ENCODE measurements around the gene MFSD12.

DNA sequence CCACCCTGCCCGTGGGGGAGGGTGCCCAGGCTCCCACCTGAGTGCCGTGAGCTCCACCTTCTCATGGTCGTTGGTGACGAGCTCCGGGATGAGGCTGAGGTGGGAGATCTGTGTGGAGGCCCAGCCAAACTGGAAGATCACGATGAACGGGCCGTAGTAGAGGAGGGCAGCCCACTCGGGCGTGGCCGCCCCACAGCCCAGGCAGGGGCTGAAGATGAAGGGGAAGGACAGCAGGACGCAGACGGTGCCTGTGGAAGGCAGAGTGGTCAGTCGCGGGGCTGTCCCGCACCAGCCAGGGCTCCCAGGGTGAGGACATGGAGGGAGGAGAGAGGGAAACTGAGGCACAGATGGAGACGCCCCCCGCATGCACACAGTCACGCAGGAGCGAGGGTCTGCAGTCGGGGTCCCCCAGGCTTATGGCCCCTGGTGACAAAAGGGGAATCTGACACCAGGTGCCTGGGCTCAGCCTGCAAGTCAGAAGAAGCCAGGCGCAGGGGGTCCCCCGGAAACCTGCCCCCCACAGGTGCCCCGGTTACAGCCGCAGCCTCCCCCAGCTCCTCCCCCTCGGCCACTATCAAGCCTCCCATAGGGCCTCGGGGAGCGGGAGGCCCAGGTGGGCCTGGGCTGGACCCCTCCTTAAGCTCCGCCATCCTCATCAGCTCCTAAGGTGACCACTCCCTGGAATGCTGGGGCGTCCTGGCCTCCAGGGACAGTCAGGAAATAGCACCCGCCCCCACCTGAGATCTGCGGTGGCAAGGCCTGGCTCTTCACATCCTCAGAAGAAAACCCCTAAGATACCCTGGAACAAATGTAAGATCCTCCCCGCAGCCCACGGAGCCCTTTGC is 6.2 kb downstream of the MFSD12 start:
- TF ChIP-seq, protein P1, sequence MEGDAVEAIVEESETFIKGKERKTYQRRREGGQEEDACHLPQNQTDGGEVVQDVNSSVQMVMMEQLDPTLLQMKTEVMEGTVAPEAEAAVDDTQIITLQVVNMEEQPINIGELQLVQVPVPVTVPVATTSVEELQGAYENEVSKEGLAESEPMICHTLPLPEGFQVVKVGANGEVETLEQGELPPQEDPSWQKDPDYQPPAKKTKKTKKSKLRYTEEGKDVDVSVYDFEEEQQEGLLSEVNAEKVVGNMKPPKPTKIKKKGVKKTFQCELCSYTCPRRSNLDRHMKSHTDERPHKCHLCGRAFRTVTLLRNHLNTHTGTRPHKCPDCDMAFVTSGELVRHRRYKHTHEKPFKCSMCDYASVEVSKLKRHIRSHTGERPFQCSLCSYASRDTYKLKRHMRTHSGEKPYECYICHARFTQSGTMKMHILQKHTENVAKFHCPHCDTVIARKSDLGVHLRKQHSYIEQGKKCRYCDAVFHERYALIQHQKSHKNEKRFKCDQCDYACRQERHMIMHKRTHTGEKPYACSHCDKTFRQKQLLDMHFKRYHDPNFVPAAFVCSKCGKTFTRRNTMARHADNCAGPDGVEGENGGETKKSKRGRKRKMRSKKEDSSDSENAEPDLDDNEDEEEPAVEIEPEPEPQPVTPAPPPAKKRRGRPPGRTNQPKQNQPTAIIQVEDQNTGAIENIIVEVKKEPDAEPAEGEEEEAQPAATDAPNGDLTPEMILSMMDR (conservative IDR thresholded peaks at IDR 0.05; ENCODE audit: low read length), result no peak
- TF ChIP-seq EZH2phosphoT487 (IDR thresholded peaks at IDR 0.05; ENCODE audit: borderline replicate concordance), result no peak

Data from Loucy (cell line).